Stimulated activated CD4-positive, alpha-beta T cell treated with anti-CD3 and anti-CD28 coated beads, TNF-alpha, amount 100 ng/mL, for 1 hour (primary cell): Measurements from ENCODE around the gene DPEP1.
"Not testable (repeated sequence)": the region's sequence is repeated elsewhere in the genome, so short reads cannot be mapped to it uniquely, and the experiment has no call there.

Experiments
- DNase-seq, 3 donors: peaks; one replicate each; pipeline ENCODE4 v3.0.0-alpha.2; 2020; ENCODE audit warnings: low read depth in 3 of 3, low spot score in 1 of 3

Gene DPEP1

DNA sequence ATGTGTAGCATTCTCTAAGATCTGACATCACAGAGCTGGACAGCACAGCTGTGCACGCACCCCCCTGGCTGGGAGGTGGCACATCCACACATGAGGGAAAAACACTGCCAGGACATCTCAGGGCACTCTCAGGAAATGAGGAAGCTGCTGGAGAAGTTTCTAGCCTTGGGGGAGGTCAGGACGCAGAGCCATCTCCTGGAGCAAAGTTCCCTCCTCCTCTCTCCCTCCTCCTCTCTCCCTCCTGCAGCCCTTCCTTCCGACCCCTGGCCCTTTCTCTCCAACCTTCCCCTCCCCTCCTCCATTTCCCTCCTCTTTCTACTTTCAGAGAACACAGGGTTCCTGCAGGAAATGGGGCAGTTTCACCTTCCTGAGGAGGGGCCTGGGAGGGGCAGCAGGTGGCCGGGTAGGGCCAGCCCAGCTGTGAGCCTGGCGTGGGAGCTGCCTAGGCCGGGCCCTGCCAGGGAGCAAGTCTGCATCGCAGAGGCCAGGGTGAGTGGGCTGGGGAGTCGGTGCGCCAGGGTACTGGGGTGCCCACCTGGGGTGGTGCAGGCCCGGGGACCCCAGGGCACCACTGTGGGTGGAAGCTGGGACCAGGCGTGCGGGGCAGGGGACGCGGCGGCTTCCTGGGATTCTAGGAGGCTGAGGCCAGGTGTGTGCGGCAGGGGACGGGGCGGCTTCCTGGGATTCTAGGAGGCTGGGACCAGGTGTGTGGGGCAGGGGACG is at the start of gene DPEP1:
Gene DPEP1, plus strand, starts transcription at position 412 of the 723 bp plus-strand sequence. CDS start 16,769 bp downstream, outside the sequence.
- no peak for DNase-seq

DNA sequence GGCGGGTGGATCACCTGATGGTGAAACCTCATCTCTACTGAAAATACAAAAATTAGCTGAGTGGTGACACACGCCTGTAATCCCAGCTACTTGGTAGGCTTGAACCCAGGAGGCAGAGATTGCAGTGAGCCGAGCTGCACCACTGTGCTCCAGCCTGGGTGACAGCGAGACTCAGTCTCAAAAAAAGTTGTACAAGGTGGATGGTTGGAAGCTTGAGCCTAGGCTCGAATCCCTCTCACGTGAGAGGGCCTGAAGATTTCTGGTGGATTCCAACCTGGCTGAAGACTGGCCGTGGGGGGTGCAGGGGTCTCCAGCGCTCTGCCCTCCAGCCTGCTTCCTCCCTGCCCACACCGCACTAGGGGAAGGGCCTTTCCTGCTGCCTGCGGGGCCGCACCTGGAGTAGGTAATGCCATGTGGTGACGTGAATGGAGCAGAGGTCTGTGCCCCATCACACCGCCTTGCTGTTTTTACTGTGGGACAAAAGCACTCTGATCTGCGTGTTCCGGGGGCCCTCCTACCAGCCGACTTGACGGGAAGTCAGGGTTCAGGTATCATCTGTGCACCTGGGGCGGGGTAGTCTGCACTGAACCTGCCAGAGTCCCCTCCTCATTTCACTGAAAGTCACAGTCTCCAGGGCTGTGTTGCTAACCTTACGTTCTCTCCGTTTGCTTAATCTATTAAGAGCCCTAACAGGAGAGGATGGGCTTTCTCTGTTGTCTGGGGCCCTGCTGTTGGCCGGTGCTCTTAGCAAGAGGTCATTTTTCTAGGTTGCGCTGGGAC is 48.8 kb upstream of the DPEP1 start:
- DNase-seq: peak in 1 of 3 donors; percentile 37

DNA sequence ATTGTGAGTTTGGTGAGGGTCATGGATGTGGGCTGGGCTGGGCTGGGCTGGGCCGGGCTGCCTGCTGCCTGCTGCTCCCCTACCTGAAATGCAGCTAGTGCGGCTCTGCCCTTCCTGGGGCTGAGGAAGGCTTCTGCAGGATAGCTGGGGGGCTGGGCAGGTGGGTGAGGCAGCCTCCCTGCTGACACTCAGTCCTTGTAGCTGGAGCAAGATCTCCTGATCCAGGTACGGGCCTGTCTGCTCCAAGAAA is 48.3 kb upstream of the DPEP1 start:
- peak in 1 of 3 donors; percentile 32 for DNase-seq

DNA sequence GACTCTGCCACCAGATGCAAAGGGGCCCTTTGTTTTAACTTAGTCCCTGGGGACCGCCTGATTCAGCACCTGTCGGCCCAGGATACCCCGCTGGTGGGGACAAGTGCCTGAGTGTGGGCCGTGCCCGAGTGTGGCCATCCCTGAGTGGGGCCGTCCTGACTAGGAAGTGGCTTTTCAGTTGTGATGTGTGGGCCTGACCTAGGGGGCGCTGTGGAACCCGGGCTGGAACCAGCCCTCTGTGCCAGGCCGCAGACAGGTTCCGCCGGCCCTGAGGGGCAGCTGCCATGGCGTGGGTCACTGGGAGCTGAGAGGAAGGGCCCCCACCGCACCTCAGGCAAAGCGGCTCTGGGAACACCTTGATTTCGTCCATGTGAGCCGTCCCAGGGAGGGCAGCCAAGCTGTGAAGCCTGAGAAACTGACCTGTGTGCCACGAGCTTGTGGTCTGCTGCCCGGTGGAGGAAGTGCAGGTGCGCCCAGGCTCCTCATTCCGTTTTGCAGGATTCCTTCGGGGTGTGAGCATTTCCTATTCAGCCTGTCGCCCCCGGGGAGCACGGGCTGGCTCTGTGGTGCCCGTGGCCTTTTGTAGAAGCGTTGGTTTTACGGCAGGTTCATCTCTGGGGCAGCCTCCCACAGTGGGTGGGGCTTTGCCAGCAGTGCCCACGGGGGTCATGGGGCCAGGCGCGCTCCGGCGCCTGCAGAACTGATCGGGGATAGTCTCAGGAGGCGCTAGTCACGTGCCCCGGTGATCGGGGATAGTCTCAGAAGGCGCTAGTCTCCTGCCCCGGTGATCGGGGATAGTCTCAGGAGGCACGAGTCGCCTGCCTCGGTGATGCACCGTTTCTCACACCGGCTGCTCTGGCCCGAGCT is 47.7 kb upstream of the DPEP1 start:
- peak in 2 of 3 donors; percentile 18 to 51 for DNase-seq

DNA sequence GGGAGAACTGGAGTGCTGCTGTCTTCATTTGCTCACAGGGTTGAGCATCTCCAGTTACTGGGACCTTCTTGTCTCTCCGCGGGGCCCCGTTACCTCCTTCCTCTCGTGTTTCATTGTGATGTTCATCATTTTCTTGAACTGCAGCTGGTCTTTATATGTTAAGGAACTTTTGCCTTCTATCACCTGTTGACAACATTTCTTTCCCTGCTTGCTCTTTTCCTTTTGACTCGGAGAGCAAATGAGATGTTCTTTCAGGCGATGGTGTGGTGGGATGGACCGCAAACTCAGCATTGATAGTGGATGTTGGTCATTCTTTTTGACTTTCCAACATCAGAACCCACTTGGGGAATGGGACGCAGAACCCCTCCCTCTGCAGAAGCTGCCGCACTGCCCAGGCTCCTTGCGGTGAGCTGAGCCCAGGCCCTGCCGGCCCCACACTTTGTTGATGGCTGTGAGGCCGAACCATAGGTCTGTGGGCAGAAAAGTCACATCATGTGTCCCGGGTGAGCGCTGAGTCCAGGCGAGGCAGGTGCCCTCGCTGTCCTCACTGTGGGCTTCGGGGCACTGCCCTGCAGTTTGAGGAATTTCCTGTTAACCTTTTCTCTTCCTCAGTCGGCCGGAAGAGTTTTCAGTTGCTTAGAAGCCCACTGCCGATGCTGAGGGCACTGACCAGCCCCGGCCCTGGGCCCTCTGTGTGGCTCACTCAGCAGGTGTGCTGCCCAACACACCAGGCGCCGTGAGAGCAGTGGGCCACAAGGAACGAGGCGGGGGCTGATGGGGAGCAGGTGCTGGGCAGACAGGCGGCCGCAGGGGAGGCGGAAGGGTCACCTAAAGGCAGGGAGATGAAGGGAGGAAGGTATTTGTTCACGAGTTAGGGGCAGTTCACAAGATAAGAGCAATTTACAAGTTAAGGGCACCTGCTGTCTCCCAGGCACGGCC is 45.5 kb upstream of the DPEP1 start:
- no peak for DNase-seq

DNA sequence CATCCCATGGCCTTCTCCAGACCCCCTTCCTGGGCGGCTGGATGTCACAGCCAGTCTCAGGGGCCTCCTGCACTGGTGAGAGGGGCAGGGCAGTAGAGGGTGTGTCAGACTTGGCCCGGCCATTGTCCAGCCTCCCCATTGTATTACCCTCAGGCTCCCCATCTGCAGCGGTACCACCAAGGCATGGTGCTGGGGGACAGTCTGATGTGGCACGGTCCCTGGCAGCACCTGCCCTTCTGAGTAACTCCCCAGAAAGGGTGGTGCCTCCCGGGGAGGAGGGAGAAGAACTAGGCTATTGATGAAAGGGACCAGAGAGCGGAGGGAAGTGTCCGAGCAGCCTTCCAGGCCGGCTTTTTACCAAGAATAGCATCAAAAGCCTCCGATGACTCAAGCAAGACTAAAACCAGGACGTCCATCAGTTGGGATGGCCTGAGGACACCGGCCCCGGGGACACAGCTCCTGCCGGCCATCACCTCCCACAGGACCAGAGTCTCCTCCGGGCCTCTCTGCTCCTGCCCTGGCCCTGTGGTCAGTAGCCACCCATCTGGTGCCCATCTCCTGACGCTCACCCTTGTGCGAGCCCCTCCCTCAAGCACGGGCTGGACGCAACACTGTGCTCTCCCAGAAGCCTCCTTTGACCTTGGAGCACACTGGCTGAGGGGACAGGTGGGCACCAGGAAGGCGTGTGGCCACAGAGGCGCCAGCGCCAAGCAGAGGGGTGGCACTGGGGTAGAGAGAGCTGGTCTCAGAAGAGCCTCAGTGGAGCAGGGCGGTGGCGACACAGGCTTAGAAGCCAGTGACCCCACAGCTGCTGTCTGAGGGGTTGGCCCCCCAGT is 43.7 kb upstream of the DPEP1 start:
- DNase-seq: no peak

DNA sequence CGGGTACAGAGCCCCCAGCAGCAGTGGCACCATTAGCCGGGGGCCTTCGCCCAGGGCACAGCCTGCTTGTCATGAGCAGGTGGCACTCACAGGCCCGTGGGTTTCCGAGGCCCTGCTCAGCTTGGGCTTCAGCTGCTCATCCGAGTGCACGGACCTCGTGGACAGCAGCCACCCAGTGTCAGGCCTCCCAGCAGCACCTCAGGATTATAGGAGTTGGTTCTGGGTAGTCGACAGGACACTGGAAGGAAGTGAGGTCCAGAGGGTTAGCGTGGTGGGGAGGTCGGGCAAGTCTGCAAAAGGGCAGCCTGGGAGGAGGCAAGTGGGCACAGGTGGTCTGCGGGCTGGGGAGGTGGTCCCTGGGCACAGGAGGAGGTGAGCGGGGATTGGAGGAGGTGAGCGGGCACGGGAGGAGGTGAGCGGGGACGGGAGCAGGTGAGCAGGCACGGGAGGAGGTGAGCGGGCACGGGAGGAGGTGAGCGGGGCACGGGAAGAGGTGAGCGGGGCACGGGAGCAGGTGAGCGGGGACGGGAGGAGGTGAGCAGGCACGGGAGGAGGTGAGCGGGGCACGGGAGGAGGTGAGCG is 43.0 kb upstream of the DPEP1 start:
- no peak for DNase-seq

DNA sequence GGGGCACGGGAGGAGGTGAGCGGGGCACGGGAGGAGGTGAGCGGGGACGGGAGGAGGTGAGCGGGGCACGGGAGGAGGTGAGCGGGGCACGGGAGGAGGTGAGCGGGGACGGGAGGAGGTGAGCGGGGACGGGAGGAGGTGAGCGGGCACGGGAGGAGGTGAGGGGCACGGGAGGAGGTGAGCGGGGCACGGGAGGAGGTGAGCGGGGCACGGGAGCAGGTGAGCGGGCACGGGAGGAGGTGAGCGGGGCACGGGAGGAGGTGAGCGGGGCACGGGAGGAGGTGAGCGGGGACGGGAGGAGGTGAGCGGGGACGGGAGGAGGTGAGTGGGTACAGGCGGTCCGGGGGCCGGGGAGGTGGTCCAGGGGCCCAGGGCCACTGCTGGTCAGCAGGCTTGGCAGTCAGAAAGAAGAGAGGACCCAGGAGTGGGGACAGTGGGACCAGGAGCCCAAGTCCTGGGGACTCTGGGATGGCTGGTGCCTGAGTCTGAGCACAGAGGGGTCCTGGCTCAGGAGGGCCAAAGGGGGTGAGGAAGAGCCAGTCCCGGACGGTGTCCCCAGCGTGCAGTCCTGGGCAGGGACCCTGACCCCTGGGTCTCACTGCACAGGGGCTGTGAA is 42.4 kb upstream of the DPEP1 start:
- DNase-seq: not testable (repeated sequence)

DNA sequence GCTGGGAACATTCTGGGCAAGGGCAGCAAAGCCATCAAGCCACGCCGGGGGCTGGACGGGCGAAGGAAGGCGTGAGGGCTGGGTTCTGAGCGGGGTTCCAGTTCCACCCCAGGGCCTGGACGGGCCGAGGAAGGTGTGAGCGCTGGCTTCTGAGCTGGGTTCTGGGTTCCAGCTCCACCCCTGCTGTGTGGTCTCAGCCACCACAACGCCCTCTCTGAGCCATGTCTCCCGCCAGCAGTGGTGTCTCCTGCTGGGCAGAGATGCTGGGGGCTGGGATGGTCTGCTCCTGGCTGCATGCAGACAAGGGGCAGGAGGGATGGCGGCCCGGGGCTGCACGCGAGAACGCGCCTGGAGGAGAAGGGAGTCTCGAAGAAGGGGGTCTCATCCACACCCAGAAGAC is 41.8 kb upstream of the DPEP1 start:
- DNase-seq: no peak

DNA sequence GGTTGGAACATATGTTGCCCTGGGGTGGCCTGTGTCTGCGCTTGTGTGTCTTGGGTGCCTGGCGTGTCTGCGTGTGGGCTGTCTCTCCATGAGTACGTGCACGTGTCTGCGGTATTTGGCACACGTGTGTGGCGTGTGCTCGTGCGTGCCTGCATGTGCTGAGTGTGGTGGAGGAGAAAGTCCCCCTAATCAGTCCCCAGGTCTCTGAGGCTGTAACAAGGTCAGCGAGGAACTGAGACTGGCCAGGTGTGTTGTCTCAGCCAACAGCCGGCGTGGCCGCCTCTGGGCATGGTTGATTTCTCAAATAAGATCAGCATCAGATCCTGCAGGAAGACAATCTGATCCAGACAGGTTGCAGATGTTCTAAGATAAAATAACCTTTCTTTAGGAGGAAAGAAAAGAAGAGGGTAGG is 41.4 kb upstream of the DPEP1 start:
- no peak for DNase-seq

DNA sequence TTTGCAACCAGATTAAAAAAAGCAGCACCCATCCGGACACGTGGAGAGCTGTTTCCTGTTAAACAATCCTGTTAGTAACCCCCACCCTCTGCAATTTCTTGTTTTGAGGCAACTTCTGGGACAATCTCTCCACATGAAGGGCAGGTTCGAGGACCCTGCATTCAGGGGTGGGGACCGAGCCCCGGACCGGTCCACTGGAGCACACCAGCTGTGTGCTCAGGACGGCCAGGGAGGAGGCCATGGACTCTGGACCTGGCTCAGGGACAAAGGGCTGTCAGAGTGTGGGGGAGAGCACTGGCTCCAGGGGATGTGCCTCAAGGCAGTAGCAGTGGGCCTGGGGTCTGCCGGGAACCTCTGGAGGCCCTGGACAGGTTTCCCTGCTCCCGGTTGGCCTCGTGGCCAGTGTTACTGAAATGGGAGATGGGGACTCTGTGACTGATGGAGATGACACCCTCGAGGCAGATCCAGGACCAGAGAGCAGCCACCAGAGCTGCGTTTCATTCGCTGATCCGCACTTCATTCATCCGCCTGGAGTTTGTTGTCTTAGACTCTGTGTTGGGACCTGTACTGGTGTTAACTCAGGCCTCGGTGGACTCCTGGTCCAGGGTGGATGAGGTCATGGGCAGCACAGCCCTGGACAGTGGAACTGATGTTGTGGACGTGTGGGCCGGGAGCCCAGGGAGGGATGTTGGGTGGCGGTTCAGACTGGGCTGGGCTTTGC is 40.8 kb upstream of the DPEP1 start:
- DNase-seq: no peak

DNA sequence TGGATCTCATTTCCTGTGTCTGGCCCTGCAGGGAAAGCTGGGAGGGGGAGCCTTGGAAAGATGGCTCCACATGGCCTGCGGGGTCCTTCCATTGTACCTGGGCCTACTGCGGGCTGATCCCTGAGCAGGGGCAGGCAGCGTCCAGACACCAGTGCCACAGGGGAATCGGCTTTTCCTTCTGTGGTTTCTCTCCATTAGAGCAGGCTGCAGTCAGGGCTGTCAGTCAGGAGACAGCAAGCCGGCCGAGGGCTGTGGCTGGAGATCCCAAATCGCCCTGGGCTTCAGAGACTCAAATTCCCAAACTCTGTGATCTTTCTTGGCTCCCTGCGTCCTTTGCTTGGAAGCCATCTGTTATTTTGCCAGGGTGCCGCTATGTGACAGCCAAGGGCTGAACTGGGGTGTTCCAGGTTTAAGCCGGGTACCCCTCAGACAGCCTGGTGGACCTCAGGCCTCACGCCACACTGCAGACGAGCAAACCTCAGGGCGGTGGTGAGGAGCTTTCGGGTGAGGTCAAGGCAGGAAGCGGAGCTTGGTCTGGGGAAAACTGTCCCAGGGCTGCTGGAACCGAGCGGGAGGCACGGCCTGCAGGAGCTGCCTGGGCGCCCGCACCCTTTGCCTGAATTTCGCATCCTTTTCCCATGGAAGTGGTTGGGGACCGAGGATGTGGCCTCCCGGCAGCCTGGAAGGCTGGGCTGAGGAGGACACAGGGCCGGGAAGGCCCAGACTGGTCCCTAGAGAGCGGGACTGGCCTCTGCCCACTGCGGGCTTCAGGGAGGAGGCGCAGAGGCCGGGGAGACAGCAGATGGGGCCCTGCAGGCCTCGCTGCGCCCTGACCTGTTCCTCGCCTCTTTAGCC is 39.4 kb upstream of the DPEP1 start:
- no peak for DNase-seq

DNA sequence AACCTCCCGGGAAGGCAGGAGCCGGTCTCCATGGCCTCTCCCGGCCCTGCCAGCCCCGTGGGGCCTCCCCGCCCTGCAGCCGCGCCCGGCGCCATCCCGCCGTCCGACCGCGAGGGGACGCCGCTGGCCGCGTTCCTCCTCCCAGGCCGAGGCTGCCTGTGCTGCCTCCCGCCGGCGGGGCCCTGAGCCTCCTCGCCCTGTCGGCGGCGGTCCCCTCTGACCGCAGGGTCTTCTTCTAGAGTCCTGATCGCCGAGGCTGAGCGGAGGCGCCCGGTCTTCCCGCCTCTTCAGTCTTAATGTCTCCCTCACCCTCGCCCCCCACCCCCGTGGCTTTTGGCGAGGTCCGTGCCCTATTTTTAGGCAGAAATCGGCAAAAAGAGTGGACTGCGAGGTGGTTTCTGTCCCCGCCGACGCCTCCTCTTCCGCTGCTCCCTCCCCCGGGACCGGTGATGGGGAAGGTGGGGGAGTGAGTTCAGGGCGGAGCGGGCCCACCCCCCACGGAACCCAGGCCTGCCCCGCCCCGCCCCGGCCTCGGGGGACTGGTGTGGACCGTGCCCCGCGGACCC is 38.7 kb upstream of the DPEP1 start:
- peak in 1 of 3 donors; percentile 52 for DNase-seq

DNA sequence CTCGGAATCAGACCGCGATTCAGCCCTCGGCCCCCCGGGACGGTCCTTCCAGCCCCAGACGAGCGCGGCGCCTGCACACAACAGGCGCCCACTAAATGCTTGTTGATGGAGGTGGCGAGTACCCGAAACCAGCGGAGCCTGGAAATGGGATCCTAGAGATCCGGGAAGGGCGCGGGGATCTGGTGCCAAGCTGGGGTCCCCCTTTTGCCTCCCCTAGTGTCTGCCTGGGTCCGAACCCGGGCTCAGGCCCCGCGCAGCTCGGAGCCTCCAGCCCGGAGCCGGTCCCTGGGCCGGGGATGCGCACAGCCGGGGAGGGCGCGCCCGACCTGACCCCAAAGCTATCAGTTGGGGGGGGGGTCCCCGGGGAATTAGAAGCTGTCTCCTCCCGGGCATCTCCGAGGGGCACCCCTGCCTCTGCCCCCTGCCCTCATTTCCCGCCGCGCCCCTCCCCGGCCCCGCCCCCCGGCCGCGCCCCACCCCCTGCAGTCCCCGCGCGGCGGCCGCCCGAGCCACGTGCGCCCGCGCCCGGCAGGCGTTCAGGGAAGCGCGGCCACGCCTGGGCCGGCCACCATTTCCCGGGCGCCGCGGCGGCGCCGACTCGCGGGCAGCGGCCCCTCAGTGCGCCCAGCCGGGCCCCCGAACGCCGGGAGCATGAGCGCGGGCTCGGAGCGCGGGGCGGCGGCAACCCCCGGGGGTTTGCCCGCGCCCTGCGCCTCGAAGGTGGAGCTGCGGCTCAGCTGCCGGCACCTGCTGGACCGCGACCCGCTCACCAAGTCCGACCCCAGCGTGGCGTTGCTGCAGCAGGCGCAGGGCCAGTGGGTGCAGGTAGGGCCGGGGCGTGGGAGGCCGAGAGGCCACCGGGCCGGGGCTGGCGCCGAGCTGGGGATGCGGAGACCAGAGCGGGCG is 37.9 kb upstream of the DPEP1 start, which contains the start of gene CPNE7:
Gene CPNE7, plus strand, starts transcription at position 512 of the 906 bp plus-strand sequence. Its CDS starts 140 bp downstream, at position 652.
- no peak for DNase-seq

DNA sequence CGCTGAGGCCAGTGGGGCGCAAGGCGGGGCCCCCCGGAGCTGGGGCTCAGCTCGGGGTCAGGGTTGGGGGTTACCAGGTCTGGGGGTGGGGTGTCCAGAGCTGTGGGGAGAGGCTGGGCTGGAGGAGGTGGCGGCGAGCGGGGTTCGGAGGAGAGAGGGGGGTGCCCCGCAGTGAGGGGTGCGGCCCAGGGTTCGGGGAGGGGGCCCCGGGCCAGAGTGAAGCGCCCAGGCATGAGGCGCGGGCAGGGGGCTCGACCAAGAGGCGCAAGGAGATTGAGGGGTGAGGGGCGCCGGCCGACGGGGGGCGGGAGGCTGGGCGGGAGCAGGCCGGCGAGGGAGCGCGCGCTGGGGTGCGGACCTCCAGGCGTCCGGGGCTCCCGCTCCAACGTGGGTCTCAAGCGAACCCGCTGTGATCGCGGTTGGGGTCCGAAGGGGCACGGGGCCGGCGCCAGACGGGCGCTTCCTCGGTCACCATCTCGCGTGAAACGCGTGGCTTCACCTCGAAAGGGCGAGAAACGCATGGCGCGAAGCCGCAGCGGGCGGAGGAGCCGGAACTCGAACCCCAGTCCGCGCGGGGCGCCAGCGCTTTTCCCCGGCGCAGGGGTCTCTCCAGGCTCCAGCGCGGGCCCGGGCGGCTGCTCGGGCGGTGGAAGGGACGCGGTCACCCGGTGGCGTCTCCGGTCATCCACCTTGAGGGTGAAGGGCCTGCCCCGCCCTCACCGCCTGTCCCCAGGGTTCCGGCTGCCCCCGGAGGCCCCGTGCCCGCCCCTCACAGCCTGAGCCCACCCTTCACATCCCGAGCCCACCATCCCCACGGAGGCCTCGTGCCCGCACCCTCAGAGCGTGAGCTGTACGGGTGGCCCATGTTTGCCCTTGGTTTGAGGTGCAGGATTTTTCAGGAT is 37.0 kb upstream of the DPEP1 start:
- DNase-seq: no peak
